GM21515 (cell line): ENCODE results near the gene SMIM35.

Experiments
- ATAC-seq: cut with Tn5 transposase; IDR thresholded peaks from one replicate; pipeline ENCODE4 v1.9.1; 2021; ENCODE audit not compliant: unreplicated experiment

Gene SMIM35

DNA sequence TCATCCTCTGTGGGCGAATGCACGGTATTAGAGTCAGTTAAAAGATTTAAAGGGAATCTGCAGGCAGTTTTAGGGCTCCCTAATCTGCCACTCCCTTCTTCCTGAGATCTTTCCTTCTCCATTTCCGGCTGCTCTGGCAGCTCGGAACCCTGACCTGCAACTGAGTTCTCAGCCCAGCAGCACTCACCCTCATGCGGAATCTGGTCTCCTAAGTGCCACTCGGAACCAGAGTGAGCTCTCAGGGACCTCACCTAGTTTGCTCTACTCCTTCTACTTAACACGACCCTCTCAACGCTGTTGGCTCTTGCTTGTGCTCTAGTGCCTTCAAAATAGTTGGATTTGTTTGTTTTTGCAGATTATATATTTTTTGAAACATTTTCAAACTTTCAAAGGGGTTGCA, 119.9 kb downstream of the SMIM35 start:
- no peak for ATAC-seq

DNA sequence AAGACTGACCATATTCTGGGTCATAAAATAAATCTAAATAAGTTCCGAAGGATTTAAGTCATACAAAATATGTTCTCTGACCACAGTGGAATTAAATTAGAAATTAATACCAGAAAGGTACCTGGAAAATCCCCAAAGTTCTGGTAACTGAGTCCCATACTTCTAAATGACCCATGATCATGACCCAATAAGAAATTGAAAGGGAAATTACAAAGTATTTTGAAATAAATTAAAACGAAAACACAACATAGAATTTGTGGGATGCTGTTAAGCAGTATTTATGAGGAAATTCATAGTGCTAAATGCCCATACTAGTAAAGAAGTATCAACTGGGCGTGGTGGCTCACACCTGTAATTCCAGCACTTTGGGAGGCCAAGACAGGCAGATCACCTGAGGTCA, 123.9 kb downstream of the SMIM35 start:
- ATAC-seq = no peak

DNA sequence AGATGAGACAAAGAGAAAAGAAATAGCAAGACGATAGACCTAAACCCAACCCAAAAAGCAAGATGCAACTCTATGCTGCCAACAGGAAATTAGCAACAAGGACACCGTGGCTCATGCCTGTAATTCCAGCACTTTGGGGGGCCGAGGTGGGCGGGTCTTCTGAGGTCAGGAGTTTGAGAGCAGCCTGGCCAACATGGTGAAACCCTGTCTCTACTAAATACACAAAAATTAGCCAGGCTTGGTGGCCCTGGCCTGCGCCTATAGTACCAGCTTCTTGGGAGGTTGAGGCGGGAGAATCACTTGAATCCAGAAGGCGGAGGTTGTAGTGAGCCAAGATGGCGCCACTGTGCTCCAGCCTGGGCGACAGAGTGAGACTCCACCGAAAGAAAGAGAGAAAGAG, 124.9 kb downstream of the SMIM35 start:
- ATAC-seq = no peak

DNA sequence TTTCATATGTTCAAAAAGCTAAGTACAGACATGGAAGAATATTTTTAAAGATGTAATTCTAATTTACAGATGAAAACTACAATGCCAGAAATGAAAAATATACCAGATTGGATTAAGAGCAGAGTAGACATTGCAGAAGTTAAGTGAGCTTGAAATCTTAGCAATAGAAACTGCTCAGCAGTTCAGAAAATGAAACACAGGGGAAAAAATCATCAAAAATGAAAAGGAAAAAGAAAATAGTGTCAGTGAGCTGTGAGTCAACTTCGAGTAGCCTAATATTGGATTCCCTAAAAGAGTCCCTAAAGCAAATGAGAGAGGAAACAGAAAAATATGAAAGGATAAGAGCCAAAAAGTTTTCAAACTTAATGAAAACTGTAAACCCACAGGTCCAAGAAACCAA, 126.4 kb downstream of the SMIM35 start:
- ATAC-seq = no peak

GRCh38 chr11:117959438-117960149, 127.2 kb downstream of the SMIM35 start:
- no peak for ATAC-seq

DNA sequence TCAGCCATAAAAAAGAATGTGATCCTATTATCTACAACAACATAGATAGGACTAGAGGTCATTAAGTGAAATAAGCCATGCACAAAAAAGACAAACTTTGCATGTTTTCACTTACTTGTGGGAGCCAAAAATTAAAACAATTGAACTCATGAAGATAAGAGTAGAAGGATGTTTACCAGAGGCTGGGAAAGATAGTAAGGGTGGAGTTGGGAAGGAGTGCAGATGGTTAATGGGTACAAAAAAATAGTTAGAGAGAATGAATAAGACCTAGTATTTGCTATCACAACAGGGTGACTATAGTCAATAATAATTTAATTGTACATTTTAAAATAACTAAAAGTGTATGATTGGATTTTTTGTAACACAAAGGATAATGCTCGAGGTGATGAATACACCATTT, 127.8 kb downstream of the SMIM35 start:
- no peak for ATAC-seq
